ENCODE results near the gene EFNB3. TPM values are rescaled to one million over a fixed set of nuclear protein-coding genes. Genes with fewer than 3 reads are reported as not detected.

The EFNB3 gene
- total and polyA plus RNA-seq, 2 of the 8 experiments (the other 6 are each of a cell fraction or from before 2014, with no cell fraction given): 15.0 to 27.3 TPM

- H3K18ac ChIP-seq (ENCODE audit: extremely low read depth, low read length): no peak overlapping the region
- no peak for TF ChIP-seq HDAC6 (IDR thresholded peaks at IDR 0.05; ENCODE audit: low read depth, low read length)
- TF ChIP-seq SP1 (IDR thresholded peaks at IDR 0.05; ENCODE audit: low read depth, low read length): no peak
- no peak for TF ChIP-seq SP4 (IDR thresholded peaks at IDR 0.05; ENCODE audit: low read length)
- TF ChIP-seq SAP30 (IDR thresholded peaks at IDR 0.05; ENCODE audit: insufficient read depth, insufficient replicate concordance, low read length): no peak
- H3K4me2 ChIP-seq (ENCODE audit: insufficient read depth in 1 of 2, low read depth in 2 of 2, low read length in 2 of 2): no peak overlapping the region
- H3K4me3 ChIP-seq (ENCODE audit: extremely low read depth in 1 of 4, insufficient read depth in 2 of 4, low read depth in 3 of 4, low read length in 4 of 4): no peak overlapping the region
- peaks cover 0 to 3% (median 0%) of the 10 kb centered on the region in 4 experiments; a peak in 1 of 7 replicates for H3K27me3 ChIP-seq (replicated peaks in 1 of 4; ENCODE audit: control insufficient read depth in 3 of 4, extremely low read depth in 1 of 4, insufficient read depth in 3 of 4, low read length in 3 of 4)
- H3K27ac ChIP-seq (ENCODE audit: low read depth, low read length): no peak overlapping the region
- H4K20me1 ChIP-seq (replicated peaks in 1 of 2; ENCODE audit: control insufficient read depth in 1 of 2, insufficient read depth in 2 of 2, low read length in 2 of 2): peaks cover 2 to 3% of the 10 kb centered on the region in 2 experiments
- POLR2A ChIA-PET (ENCODE audit: partially characterized antibody): interaction anchor here (0.6 to 11.4 kb wide), 2 partner anchors 13 to 16 kb away, joined by 3 to 186 read pairs; partner anchors contain the start of genes TP53 and WRAP53
- H3K79me2 ChIP-seq (ENCODE audit: control insufficient read depth in 1 of 2, insufficient read depth in 2 of 2, low read length in 2 of 2): no peaks in the 10 kb centered on the region
- CTCF ChIA-PET (ENCODE audit: partially characterized antibody): interaction anchor here (0.8 to 9.2 kb wide), 2 partner anchors 12 to 143 kb away, joined by 3 to 85 read pairs; partner anchors contain the start of genes TP53 and WRAP53
- H3K4ac ChIP-seq (replicated peaks; ENCODE audit: insufficient read length, low read depth, low read length): no peak overlapping the region
- no peak overlapping the region for H2BK20ac ChIP-seq (ENCODE audit: low read length)
- H3K36me3 ChIP-seq (ENCODE audit: control insufficient read depth in 2 of 4, insufficient read depth in 4 of 4, low read length in 3 of 4): peaks cover under 1 to 5% (median 2%) of the 10 kb centered on the region in 4 experiments; a peak in 4 of 8 replicates
- H2AK5ac ChIP-seq (ENCODE audit: low read depth, low read length): no peak overlapping the region
- H3K23ac ChIP-seq (ENCODE audit: insufficient read length): no peak overlapping the region
- H3K4me1 ChIP-seq (replicated peaks in 1 of 4; ENCODE audit: control insufficient read depth in 3 of 4, insufficient read depth in 4 of 4, low read length in 3 of 4): peaks cover 2 to 15% (median 13%) of the 10 kb centered on the region in 4 experiments
- H3K23me2 ChIP-seq (ENCODE audit: low read depth, low read length): peaks cover 11% of the 10 kb centered on the region; the same call in 1 of the 2 replicates
- H4K5ac ChIP-seq (ENCODE audit: insufficient read length, low read depth, low read length): no peak overlapping the region
- no peaks in the 10 kb centered on the region for H3K9me3 ChIP-seq (ENCODE audit: insufficient read depth in 2 of 2, low read depth in 1 of 2, low read length in 1 of 2)
- no peak overlapping the region for H2BK12ac ChIP-seq (ENCODE audit: low read depth, low read length)
- DNase-seq (ENCODE audit: low read depth in 1 of 2, low spot score in 2 of 2) (no peak), FAIRE-seq (no peak)
- 95% methylated on average over 7 of the region's 7 CpGs; no CpG with 5 or more reads in 1 of the 2 experiments for WGBS, 2 experiments (ENCODE audit: extremely low coverage in 1 of 2, insufficient coverage in 1 of 2, insufficient read length in 1 of 2, insufficient replicate concordance in 2 of 2, low coverage in 1 of 2, low lambda C conversion rate in 2 of 2, missing lambda C conversion rate in 1 of 2)
- no peak overlapping the region for H2AFZ ChIP-seq (ENCODE audit: low read length)
- H4K8ac ChIP-seq (ENCODE audit: extremely low read depth, insufficient read depth, low read length): no peak overlapping the region
- no peak overlapping the region for H3K9ac ChIP-seq (replicated peaks in 1 of 4; ENCODE audit: extremely low read depth in 1 of 4, low read depth in 3 of 4, low read length in 3 of 4)
- H4K91ac ChIP-seq (replicated peaks; ENCODE audit: insufficient read length, low read length): no peak overlapping the region
- H2BK120ac ChIP-seq (replicated peaks; ENCODE audit: low read depth, low read length): no peak overlapping the region
- H2BK15ac ChIP-seq (ENCODE audit: low read length): no peak overlapping the region
- no peak overlapping the region for H3K14ac ChIP-seq (ENCODE audit: insufficient read length)
- no peak overlapping the region for H2BK5ac ChIP-seq (ENCODE audit: low read depth, low read length)
- H3K79me1 ChIP-seq (ENCODE audit: low read depth, low read length): no peaks in the 10 kb centered on the region
- H3K56ac ChIP-seq (replicated peaks; ENCODE audit: insufficient read length, low read depth, low read length): no peak overlapping the region
Observed at GRCh38 chr17:7700510-7700909, 4.5 kb upstream of the EFNB3 start.

Data from H1 (cell line).